Transverse colon (tissue), 4 donors: ENCODE measurements around the gene LATS1.

Experiments
- CTCF ChIP-seq, 5 experiments: fragments of 200-600 bp in 3 of 5; fragments of 450-650 bp in 2 of 5; sonication (generic) in 3 of 5; IDR thresholded peaks; 1 replicate in 2 of 5; 2 replicates in 3 of 5; pipeline ENCODE4 v1.5.1; 2016 to 2017; ENCODE audit warnings: antibody characterized with exemption in 5 of 5, inconsistent platforms in 3 of 5, mild to moderate bottlenecking in 2 of 5, moderate library complexity in 1 of 5
- EP300 ChIP-seq: sonication (generic); formaldehyde crosslinking; IDR thresholded peaks from one replicate; pipeline ENCODE4 v1.6.1; 2017; ENCODE audit warnings: antibody characterized with exemption, low read depth
- POLR2A ChIP-seq: fragments of 450-650 bp; IDR thresholded peaks from one replicate; pipeline ENCODE4 v1.6.1; 2016; ENCODE audit warnings: antibody characterized with exemption, mild to moderate bottlenecking, moderate library complexity
- POLR2AphosphoS5 ChIP-seq, 3 donors: sonication (generic); formaldehyde crosslinking; IDR thresholded peaks; one replicate each; pipeline ENCODE4 v1.6.1; 2016; ENCODE audit warnings: antibody characterized with exemption in 3 of 3

- TF ChIP-seq POLR2A (no peak), CTCF (IDR thresholded peaks at IDR 0.05) (no peak), EP300 (no peak), POLR2AphosphoS5 (IDR thresholded peaks at IDR 0.05) (no peak)
Observed at GRCh38 chr6:149717255-149717587, 680 bp downstream of the LATS1 start.
